HAP-1 (cell line): Measurements from ENCODE around the gene HCRTR1.
A peak's percentile ranks its signal among the peaks of the same experiment; 100 is the strongest.

ENCODE experiments used
- DNase-seq, 2 experiments: peaks; one replicate each; pipeline ENCODE4 v3.0.0-alpha.2; 2016 to 2020; ENCODE audit warnings: low spot score in 2 of 2
- H3K27me3 ChIP-seq: fragments of 250-450 bp; sonication (Bioruptor Pico); 2 replicates; pipeline ENCODE4 v1.5.1; 2020; ENCODE audit warnings: low read depth, mild to moderate bottlenecking, moderate library complexity
- H3K36me3 ChIP-seq: fragments of 250-450 bp; sonication (Bioruptor Pico); replicated peaks from 2 replicates; pipeline ENCODE4 v1.5.1; 2020; ENCODE audit warnings: mild to moderate bottlenecking
- H3K4me1 ChIP-seq: fragments of 250-450 bp; sonication (Bioruptor Pico); 2 replicates; pipeline ENCODE4 v1.5.1; 2020; ENCODE audit warnings: mild to moderate bottlenecking
- H3K4me3 ChIP-seq: fragments of 250-450 bp; sonication (Bioruptor Pico); 2 replicates; pipeline ENCODE4 v1.5.1; 2020; ENCODE audit warnings: mild to moderate bottlenecking, moderate library complexity
- H3K9me3 ChIP-seq: fragments of 250-450 bp; sonication (Bioruptor Pico); 2 replicates; pipeline ENCODE4 v1.5.1; 2020; ENCODE audit warnings: mild to moderate bottlenecking, moderate library complexity
- in situ Hi-C: fragments of 300-500 bp; cut with MboI; formaldehyde crosslinking; loops from 3 replicates; pipeline ENCODE4 v1.14.3; 2020; ENCODE audit warnings: low sequenced_read_pairs, inconsistent platforms, mixed read lengths

The HCRTR1 gene

DNA sequence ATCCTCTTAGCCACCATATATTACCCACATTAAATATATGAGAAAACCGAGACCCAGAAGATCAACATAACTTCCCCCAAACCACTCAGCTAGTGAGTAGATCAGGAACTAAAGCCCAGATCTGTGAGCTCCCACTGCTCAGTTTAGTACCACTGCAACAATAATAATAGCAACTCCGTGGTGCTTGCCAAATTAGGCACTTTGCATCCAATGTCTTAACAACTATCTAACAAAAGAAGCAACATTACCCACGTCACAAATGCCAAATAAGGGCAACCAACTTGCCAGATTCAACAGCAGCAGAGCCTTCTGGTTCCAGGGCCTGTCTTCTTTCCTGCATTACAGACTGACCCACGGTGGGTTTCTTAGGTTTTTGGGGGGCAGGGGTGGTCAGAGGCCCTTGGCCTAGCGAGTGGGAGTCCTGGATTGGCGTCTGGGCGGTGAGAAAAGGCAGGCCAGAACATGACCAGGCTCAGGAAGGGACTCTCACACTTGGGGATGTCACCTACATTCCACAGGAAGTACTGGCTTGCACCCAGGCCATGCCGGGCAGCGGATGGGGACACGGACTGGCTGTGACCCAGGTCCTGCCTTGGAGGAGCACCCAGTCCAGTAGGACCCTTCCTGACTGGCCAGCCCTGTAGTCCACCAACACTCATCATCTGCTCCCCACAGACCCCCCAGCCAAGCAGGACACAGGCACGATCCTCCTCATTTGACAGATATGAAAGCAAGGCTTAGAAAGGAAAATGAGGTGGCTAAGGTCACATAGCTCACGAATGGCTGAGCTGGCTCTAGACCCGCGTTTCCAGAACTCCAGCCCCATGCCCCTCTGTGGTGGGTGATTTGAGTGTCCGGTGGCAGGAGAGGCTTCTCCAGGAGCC is 4.6 kb downstream of the HCRTR1 start:
- Histone ChIP-seq H3K9me3 (no peaks in the 10 kb centered on the region), H3K36me3 (no peaks in the 10 kb centered on the region), H3K4me3 (no peak overlapping the region), H3K27me3 (peaks cover 2% of the 10 kb centered on the region; the same call in 1 of the 2 replicates), H3K4me1 (no peaks in the 10 kb centered on the region; the same call in 1 of the 2 replicates)
- in situ Hi-C loops = no loop called here
- no peak for DNase-seq

DNA sequence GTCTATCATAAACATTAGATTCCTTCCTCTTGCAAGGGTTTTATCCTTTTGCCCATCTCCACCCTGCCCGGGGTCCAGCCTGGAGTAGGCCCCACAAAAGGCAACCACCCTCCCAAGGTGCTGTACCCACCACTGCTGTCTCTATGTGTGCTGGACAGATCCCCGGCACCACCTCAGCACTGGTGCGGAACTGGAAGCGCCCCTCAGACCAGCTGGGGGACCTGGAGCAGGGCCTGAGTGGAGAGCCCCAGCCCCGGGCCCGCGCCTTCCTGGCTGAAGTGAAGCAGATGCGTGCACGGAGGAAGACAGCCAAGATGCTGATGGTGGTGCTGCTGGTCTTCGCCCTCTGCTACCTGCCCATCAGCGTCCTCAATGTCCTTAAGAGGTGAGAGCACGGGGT is 5.9 kb downstream of the HCRTR1 start:
- Histone ChIP-seq H3K4me3 (no peak overlapping the region), H3K4me1 (no peaks in the 10 kb centered on the region), H3K27me3 (no peaks in the 10 kb centered on the region), H3K9me3 (no peaks in the 10 kb centered on the region), H3K36me3 (peaks cover 1% of the 10 kb centered on the region; the same call in 1 of the 2 replicates)
- in situ Hi-C loops = no loop called here
- no peak for DNase-seq

DNA sequence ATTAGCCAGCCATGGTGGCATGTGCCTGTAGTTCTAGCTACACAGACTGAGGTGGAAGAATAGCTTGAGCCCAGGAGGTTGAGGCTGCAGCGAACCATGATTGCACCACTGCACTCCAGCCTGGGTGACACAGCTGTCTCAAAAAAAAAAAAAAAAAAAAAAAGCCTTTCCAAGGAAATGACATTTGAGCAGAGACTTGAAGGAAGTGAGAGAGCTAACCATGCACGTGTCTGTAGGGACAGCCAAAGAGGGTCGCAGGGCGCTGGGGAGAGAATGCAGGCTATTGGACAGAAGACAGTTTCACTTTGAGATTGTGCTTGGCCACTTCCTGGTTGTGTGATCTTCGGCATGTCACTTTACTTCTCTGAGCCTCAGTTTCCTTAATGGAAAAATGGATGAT is 6.8 kb downstream of the HCRTR1 start:
- Histone ChIP-seq H3K4me1 (no peaks in the 10 kb centered on the region), H3K4me3 (no peak overlapping the region), H3K9me3 (no peaks in the 10 kb centered on the region), H3K27me3 (no peaks in the 10 kb centered on the region), H3K36me3 (peaks cover 11% of the 10 kb centered on the region)
- no peak for DNase-seq
- in situ Hi-C loops = no loop called here

DNA sequence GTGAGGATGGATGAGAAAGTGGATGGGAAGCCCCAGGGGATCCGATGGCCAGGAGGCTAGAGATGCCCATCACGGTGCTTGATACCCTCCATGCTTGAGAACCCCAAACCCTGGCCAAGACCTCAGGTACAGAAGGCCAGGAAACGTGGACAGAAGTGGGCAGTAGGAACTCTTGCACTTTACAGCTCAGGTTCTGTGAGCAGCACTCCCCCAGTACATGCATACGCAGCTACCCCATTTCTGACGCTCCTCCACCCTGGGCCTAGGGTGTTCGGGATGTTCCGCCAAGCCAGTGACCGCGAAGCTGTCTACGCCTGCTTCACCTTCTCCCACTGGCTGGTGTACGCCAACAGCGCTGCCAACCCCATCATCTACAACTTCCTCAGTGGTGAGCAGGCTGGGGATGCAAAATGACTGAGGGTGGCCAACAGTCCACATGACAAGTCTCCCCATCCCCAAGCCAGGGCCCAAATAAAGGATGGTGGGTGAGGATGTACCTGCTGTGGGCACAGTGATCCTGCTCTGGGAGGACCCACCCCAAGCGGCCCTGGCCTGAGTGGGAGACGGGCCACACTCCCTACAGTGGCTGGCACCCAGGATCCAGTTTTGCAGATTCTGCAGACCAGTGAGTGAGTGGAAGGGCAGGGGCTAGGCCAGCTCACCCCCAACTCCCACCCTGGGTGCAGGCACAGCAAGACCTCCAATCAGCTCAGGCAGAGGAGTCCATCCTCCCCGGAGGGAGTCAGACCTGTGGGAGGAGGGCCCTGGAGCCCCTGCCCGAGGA is 7.4 kb downstream of the HCRTR1 start:
- no peaks in the 10 kb centered on the region for H3K4me1 ChIP-seq
- no peak for DNase-seq
- in situ Hi-C loops = no loop called here

DNA sequence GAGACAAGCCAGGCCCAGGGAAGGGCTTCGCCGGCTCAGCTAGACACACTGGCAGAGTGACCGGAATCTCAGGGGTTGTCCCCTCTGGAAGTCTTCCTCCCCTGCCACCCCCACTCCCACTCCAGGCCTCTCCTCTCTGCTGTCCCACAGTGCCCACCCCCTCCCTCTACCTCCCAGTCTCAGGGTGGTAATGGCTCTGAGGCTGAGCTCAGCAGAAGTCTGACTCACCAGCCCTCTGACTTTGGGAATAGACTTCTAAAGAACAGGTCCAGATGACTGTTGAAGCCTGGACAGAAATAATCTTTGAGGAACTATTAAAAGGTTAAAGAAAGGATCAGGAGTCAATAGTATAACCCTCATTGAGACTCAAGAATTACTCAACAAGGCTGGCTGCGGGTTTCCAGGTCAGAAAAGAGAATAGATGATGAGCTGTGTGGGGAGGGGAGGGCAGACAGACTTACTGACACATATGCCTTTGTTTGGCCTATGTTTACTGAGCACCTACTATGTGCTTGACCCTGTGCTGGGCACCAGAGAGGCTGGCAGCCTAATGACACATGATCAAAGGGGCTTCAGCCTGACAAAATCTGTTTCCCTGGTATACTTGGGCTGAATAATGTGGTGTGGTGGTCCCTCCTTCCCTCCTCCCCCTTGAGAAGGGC is 8.2 kb downstream of the HCRTR1 start:
- H3K9me3 ChIP-seq = no peaks in the 10 kb centered on the region
- no peak for DNase-seq
- H3K4me3 ChIP-seq = no peak overlapping the region

More for the DNA sequence above, 7.4 kb downstream of the HCRTR1 start:
- Histone ChIP-seq H3K9me3 (no peaks in the 10 kb centered on the region), H3K27me3 (no peaks in the 10 kb centered on the region), H3K36me3 (peaks cover 15% of the 10 kb centered on the region), H3K4me3 (no peak overlapping the region)

DNA sequence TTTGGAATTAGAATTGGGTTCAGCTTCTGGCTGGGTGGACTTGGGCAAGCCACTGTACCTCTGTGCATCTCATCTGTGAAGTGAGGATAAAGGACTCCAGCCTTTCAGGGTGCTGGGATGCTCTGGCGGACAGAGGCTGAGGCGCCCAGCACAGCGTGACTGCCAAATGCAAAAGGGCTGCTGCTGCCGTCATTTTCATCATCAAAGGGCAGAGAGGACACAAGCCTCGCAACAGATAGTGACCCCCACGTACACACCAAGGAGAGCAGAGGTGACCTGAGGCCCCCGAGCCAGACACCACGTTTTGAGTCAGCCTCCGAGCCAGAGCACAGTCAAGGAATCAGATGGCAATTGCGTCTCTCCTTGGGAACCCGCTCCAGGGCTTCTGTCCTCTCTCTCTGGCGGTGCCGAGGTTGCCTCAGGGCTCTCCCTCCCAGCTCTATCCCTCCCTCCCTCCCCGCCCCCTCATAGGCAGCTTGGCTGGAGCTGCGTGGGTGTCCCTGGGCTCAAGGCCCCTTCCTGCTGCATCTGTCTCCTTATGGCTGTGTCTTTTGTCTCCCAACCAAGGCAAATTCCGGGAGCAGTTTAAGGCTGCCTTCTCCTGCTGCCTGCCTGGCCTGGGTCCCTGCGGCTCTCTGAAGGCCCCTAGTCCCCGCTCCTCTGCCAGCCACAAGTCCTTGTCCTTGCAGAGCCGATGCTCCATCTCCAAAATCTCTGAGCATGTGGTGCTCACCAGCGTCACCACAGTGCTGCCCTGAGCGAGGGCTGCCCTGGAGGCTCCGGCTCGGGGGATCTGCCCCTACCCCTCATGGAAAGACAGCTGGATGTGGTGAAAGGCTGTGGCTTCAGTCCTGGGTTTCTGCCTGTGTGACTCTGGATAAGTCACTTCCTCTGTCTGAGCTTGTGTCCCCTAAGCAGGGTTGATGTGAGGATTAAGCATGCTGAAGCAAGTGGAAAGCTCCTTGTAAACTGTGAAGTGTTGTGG is 9.0 kb downstream of the HCRTR1 start:
- no peaks in the 10 kb centered on the region for H3K9me3 ChIP-seq
- H3K36me3 ChIP-seq = peaks cover 28% of the 10 kb centered on the region
- no peak overlapping the region for H3K4me3 ChIP-seq
- no peaks in the 10 kb centered on the region for H3K27me3 ChIP-seq
- in situ Hi-C loops = no loop called here
- H3K4me1 ChIP-seq = no peaks in the 10 kb centered on the region
- no peak for DNase-seq

More for the DNA sequence above, 8.2 kb downstream of the HCRTR1 start:
- in situ Hi-C loops = no loop called here
- no peaks in the 10 kb centered on the region for H3K27me3 ChIP-seq
- H3K36me3 ChIP-seq = peaks cover 20% of the 10 kb centered on the region
- no peaks in the 10 kb centered on the region for H3K4me1 ChIP-seq

DNA sequence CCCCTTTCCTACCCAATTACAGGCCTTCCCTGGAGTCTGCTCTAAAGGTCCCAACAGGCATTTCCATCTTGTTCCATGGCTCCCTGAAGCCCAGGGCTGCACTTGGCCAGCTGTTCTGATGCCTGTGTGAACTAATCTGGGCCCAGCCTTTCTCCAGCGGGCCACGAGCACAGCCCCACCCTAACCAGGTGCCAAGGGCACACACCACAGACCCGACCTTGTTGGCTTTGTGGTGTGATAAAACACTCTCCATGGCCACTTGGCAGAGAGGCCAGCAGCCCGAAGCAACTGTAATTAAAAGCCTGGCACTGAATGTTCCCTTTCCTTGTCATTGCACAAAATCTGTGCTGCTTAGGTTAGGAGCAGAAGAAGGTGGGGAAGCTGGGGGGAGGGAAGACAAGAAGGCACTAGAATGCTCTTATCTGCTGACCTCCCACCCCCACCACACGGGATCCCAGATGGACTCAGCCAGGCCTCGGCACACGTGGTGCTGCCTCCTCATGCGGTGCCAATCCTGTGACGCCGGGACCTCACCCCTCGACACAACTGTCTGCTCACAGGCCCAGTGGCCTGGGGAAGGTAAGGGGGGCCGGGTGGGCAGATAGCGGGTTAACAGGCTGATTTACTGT is 9.9 kb downstream of the HCRTR1 start:
- Histone ChIP-seq H3K9me3 (no peaks in the 10 kb centered on the region), H3K4me3 (no peak overlapping the region), H3K4me1 (no peaks in the 10 kb centered on the region), H3K27me3 (no peaks in the 10 kb centered on the region), H3K36me3 (peaks cover 34% of the 10 kb centered on the region)
- no peak for DNase-seq
- in situ Hi-C loops = no loop called here

DNA sequence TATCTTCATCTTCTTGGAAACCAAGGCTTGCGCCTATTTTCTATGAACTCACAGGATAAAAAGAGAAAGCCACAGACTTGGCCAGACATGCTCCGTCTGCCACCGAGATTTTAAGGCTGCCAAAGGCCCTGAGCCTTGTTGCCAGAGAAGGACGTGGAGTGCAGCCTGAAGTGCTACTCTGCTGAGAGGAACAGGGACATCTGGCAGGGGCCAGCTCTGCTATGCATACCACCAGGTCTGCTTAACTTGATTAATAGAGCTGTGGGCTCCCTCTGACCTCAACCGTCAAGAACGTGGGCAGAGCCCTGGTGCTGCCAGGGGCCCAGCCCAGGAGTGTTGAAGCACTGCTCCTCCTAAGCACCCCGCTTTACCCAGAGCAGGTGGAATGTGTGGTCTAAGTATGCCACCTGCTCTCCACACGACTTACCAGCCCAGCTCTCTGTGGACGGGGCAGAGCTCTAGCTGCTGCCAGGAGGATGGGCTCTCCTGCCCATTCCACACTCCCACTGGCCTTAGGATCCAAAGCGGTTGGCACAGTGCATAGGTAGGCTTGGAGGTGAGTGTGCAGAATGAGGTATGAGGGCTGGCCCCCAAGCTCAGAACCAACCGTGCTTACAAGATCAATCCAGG is 10.6 kb downstream of the HCRTR1 start:
- DNase-seq = no peak
- in situ Hi-C loops = no loop called here
- Histone ChIP-seq H3K27me3 (no peaks in the 10 kb centered on the region), H3K4me1 (no peaks in the 10 kb centered on the region), H3K36me3 (peaks cover 38% of the 10 kb centered on the region), H3K4me3 (no peak overlapping the region), H3K9me3 (no peaks in the 10 kb centered on the region)

DNA sequence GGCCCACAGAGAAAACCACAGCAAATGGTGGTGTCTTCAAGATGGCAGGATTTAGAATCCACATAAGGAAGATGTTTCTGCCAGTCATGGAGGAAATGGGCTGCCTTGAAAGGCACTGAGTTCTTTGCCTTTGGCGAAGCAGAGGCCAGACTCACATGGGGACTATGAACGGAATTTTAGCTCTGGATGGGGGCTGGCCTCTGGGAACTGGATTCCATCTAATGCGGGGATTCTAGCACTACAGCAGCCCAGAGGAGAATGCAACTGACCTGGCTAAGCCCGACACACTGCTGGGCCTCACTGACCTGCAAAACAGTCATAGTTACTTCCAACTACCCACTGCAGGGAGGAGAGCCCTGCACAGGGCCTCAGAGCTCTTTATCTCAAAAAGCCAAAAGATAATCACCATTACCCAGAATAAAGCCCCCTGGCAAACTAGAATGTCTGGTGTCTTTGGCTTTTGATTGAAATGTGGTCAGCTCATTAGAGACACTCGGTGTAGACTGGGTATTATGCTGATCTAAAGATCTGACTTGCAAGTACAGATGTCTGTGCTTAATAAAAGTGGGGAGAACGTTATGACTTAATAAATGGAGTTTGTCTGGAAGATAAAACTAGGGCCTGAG is 11.6 kb downstream of the HCRTR1 start:
- Histone ChIP-seq H3K4me1 (no peaks in the 10 kb centered on the region), H3K9me3 (no peaks in the 10 kb centered on the region), H3K36me3 (peaks cover 43% of the 10 kb centered on the region), H3K27me3 (no peaks in the 10 kb centered on the region), H3K4me3 (no peak overlapping the region)
- no peak for DNase-seq
- in situ Hi-C loops = no loop called here

DNA sequence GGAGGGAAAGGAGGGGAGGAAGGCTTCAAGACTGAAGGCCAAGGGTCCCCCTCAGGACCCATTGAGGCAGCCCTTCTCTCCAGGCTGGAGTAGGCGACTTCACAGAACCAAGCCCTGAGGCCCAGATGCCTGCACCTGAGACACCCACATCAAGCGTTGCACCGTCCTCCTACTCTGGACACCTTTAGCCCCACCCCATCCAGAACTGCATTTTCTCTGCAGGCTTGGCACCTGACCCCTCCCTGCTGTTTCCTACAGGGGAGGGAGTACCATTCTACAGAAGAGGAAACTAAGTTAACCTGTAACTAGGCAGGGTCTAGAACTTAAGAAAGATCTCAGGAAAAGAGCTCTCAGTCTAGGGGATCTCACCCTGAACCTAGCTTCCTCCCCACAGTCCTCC is 15.2 kb downstream of the HCRTR1 start:
- no peak for DNase-seq
- no peak overlapping the region for H3K4me3 ChIP-seq
- in situ Hi-C loops = no loop called here

DNA sequence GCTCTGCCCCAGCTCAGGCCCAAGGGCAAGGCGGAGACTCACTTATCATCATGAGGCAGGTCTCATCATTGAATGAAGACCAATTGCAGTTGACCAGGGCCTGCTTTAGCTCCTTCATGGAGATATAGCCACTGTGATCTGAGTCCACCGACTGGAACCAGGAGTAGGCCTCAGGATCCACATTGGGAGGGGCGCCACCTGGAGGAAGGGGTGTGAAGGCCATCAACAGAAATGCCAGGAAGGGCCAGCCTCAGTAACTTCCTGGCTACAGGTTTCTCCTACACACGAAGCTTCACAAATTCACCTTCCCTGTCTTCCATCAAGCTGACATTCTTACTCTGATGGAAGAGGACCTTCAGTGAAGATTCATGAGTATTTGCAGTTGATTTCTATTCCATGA is 15.6 kb downstream of the HCRTR1 start:
- Histone ChIP-seq H3K36me3 (peaks cover 43% of the 10 kb centered on the region), H3K9me3 (no peaks in the 10 kb centered on the region), H3K4me1 (no peaks in the 10 kb centered on the region), H3K27me3 (no peaks in the 10 kb centered on the region), H3K4me3 (no peak overlapping the region)
- peak in 1 of 2 experiments; percentile 68 for DNase-seq
- in situ Hi-C loops = no loop called here

More for the DNA sequence above, 15.2 kb downstream of the HCRTR1 start:
- no peaks in the 10 kb centered on the region for H3K4me1 ChIP-seq
- no peaks in the 10 kb centered on the region for H3K9me3 ChIP-seq
- H3K27me3 ChIP-seq = no peaks in the 10 kb centered on the region
- H3K36me3 ChIP-seq = peaks cover 43% of the 10 kb centered on the region
